ENCODE measurements around the gene MTAP.

The MTAP gene

DNA sequence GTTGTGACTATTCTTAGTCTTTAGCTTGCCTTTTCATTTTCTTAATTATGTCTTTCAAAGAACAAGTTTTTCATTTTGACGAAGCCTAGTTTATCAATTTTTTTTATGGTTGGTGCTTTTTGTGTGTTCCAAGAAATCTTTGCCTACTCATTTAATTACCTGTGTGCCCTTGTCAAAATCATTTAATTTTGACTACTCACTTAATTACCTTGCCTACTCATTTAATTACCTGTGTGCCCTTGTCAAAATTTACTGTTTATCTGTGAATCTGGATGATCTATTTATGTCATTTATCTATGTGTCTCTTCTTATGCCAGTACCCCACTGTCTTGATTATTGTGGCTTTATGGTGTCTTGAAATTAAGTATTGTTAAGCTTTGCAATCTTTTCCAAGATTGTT lies 63.9 kb downstream of the MTAP start:
- TF ChIP-seq CTCF (IDR thresholded peaks at IDR 0.05), result no peak

GRCh38 chr9:21871256-21871975 lies 69.0 kb downstream of the MTAP start:
- no peak for TF ChIP-seq CTCF (IDR thresholded peaks at IDR 0.05)

- no peak for TF ChIP-seq CTCF (IDR thresholded peaks at IDR 0.05)
These were observed 70.3 kb downstream of the MTAP start for GRCh38 chr9:21872696-21873095.

GRCh38 chr9:21873540-21874221 lies 71.2 kb downstream of the MTAP start:
- no peak for TF ChIP-seq CTCF (IDR thresholded peaks at IDR 0.05)

DNA sequence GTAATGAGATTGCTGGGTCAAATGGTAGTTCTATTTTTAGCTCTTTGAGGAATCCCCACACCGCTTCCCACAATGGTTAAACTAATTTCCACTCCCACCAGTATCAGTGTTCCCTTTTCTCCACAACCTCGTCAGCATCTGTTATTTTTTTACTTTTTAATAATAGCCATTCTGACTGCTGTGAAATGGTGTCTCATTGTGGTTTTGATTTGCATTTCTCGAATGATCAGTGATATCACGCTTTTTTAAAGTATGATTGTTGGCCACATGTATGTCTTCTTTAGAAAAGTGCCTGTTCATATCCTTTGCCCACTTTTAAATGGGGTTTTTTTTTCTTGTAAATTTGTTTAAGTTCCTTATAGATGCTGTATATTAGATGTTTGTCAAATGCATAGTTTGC lies 73.5 kb downstream of the MTAP start:
- no peak for TF ChIP-seq CTCF (IDR thresholded peaks at IDR 0.05)

GRCh38 chr9:21883642-21884041 lies 81.2 kb downstream of the MTAP start:
- no peak for TF ChIP-seq CTCF (IDR thresholded peaks at IDR 0.05)

GRCh38 chr9:21889673-21890072 lies 87.2 kb downstream of the MTAP start:
- no peak for TF ChIP-seq CTCF (IDR thresholded peaks at IDR 0.05)

Measured in LNCAP (cell line).